Muscle layer of colon (tissue), 2 donors: ENCODE data around the gene GLYR1.

Experiments used
- H3K27ac ChIP-seq: one replicate; pipeline ENCODE4 v1.7.0; 2013; ENCODE audit warnings: low read depth, mild to moderate bottlenecking, low read length, moderate library complexity
- H3K27me3 ChIP-seq, 2 donors: one replicate each; pipeline ENCODE4 v1.7.0; 2013; ENCODE audit warnings: low read length in 2 of 2, mild to moderate bottlenecking in 2 of 2; ENCODE audit not compliant: insufficient read depth in 2 of 2, control insufficient read depth in 1 of 2
- H3K36me3 ChIP-seq: one replicate; pipeline ENCODE4 v1.7.0; 2013; ENCODE audit warnings: mild to moderate bottlenecking, low read length; ENCODE audit not compliant: insufficient read depth
- H3K4me1 ChIP-seq: one replicate; pipeline ENCODE4 v1.7.0; 2013; ENCODE audit warnings: mild to moderate bottlenecking, low read length; ENCODE audit not compliant: insufficient read depth
- H3K4me3 ChIP-seq, 2 donors: one replicate each; pipeline ENCODE4 v1.7.0; 2013; ENCODE audit warnings: low read length in 2 of 2, low read depth in 1 of 2, mild to moderate bottlenecking in 1 of 2, moderate library complexity in 1 of 2
- H3K9ac ChIP-seq: one replicate; pipeline ENCODE4 v1.7.0; 2013; ENCODE audit warnings: low read length
- H3K9me3 ChIP-seq: one replicate; pipeline ENCODE4 v1.7.0; 2013; ENCODE audit warnings: mild to moderate bottlenecking, low read length
- donor health status: abdominal sarcoma.
- donor health status: Adenocarcinoma of cecum.

GLYR1 gene

DNA sequence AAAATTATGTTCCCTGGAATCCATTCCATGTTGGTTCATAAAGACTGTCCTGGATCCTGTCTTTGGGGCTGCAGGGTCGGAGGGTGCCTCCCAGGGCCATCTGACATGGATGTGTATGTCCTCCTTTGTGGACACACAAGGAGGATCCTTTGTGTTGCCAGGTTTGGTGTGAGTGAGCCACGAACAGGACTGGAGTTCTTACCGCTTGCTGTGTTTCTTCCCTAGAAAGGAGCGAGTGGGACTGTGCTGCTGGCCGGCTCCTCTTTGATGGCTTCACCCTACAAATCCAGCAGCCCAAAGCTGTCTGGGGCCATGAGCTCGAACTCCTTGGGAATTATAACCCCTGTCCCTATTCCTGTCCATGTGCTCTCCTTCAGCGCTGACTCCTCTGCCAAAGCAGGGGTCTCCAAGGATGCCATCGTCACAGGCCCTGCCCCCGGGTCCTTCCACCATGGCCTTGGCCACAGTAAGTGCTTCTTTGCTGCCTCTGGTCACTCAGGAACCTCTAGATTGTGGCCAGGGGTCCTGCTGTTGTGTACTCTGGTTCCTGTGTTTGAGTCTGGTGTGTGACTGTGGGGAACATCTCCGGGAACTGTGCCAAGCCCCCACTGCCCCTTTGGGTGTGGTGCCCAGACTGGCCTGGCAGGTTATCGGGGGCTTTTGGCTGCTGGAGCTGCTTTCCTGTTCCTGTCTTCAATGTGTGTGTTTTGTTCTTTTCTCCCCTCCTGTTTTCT, 29.7 kb upstream of the GLYR1 start:
- Histone ChIP-seq H3K27me3 (no peaks in the 10 kb centered on the region), H3K4me3 (no peak overlapping the region), H3K9me3 (no peaks in the 10 kb centered on the region), H3K4me1 (no peaks in the 10 kb centered on the region), H3K36me3 (peaks cover 92% of the 10 kb centered on the region), H3K9ac (no peak overlapping the region), H3K27ac (no peak overlapping the region)

DNA sequence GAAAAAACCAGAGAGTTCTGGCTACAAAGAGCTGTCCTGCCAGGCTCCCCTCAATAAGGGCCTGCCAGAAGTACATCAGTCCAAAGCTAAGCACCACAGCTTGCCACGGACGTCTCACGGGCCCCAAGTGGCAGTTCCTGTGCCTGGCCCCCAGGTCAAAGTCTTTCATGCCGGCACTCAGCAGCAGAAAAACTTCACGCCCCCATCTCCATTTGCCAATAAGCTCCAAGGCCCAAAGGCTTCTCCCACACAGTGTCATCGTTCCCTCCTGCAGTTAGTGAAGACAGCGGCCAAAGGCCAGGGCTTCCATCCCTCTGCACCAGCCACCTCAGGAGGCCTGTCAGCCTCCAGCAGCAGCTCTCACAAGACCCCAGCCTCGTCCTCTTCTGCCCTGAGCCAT, 27.6 kb upstream of the GLYR1 start:
- no peak overlapping the region for H3K9ac ChIP-seq
- H3K9me3 ChIP-seq: no peaks in the 10 kb centered on the region
- H3K27me3 ChIP-seq: no peaks in the 10 kb centered on the region
- H3K4me3 ChIP-seq: no peak overlapping the region
- H3K4me1 ChIP-seq: no peaks in the 10 kb centered on the region
- peaks cover 89% of the 10 kb centered on the region for H3K36me3 ChIP-seq
- no peak overlapping the region for H3K27ac ChIP-seq

DNA sequence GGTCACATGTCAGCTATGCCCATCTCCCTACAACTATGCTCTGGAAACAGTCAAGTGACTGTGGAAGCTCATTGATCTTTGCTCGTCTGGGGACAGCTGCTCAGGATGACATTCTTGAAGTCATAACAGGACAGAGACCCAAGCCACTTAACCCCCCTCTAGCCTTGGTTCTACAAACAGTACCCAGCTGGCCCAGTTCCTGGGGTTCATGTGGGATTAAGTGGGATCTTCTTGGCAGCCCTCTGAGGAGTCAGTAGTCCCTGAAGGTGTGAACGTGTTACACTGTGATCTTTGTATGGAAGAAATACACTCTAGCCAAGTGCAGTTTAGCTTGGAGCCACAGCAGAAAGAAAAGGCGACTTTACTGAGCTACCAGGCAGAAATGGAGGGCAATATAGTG, 26.0 kb upstream of the GLYR1 start:
- Histone ChIP-seq H3K4me1 (no peaks in the 10 kb centered on the region), H3K36me3 (peaks cover 87% of the 10 kb centered on the region), H3K27ac (no peak overlapping the region), H3K27me3 (no peaks in the 10 kb centered on the region), H3K9me3 (no peaks in the 10 kb centered on the region), H3K4me3 (no peak overlapping the region), H3K9ac (no peak overlapping the region)

DNA sequence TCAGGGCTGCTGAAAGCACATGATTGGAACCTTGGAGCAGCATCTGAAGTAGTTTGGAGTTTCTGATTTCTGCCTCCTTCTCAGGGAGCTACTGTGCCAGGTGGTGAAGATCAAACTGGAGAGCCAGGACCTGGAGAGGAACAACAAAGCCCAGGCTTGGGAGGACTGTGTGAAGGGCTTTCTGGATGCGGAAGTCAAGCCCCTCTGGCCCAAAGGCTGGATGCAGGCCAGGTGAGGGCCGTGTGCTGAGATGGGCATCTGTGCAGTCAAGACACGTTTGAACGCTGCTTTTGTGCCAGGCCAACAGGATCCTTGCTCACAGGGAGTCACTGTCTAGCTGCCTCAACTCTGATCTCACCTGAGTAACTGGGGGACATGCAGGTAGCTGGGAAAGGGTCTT, 24.0 kb upstream of the GLYR1 start:
- Histone ChIP-seq H3K36me3 (peaks cover 69% of the 10 kb centered on the region), H3K4me1 (no peaks in the 10 kb centered on the region), H3K27ac (no peak overlapping the region), H3K4me3 (no peak overlapping the region), H3K27me3 (no peaks in the 10 kb centered on the region), H3K9me3 (no peaks in the 10 kb centered on the region), H3K9ac (no peak overlapping the region)

- Histone ChIP-seq H3K4me3 (no peak overlapping the region), H3K4me1 (no peaks in the 10 kb centered on the region), H3K27ac (no peak overlapping the region), H3K36me3 (peaks cover 63% of the 10 kb centered on the region), H3K9ac (no peak overlapping the region), H3K27me3 (no peaks in the 10 kb centered on the region), H3K9me3 (no peaks in the 10 kb centered on the region)
Measured at GRCh38 chr16:4870138-4870671, 23.1 kb upstream of the GLYR1 start.

DNA sequence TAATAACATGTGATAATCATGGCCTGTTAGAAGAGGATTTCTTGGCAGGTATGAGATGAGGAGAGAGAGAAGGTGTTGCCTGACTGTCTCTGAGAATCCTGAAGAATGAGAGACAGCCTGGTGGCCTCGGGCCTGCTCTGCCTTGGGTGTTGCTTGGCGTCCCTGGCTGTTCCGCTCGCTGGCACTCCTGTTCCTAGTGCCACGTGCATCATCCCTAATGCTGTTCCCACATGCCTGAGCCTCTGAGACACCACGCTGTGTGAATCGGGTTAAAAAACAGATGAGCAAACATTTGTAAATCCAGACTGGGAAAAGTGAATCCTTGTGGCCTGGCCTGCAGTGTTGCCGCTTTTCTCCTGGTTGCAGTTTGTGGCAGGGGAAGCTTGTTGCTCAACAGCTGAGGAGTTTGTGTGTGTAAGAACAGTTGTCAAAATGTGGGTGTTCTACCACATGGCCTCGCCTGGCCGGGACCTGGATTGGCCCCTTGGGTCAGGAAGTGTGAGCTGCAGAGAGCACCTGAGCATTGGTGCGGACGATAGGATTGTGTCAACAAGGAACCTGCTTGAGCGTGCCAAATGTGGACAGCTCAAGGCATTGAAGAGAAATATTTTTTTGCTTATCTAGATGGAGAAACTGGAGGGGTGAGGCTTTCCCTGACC, 22.2 kb upstream of the GLYR1 start:
- no peak overlapping the region for H3K9ac ChIP-seq
- H3K36me3 ChIP-seq: peaks cover 54% of the 10 kb centered on the region
- H3K4me3 ChIP-seq: no peak overlapping the region
- H3K27me3 ChIP-seq: no peaks in the 10 kb centered on the region
- H3K27ac ChIP-seq: no peak overlapping the region
- no peaks in the 10 kb centered on the region for H3K9me3 ChIP-seq
- no peaks in the 10 kb centered on the region for H3K4me1 ChIP-seq

DNA sequence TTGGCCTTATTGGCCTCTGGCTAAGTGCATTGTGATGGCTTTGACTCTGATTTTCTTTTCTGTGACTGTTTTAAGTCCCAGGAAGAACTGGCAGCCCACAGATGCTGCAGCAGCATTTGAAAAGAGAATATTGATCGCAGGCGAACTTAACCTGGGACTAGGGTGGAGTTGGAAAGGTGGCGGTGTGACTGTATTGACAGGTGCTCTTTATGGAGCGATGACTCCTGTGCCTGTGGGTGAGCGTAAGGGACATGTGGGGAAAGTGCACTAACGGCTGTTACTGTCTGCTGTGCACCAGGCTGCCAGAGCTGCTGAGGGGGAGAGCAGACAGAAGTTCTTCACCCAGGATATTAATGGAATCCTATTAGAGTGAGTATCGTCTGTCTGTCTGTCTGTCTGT, 21.4 kb upstream of the GLYR1 start:
- peaks cover 47% of the 10 kb centered on the region for H3K36me3 ChIP-seq
- H3K9ac ChIP-seq: no peak overlapping the region
- H3K27ac ChIP-seq: no peak overlapping the region
- H3K9me3 ChIP-seq: no peaks in the 10 kb centered on the region
- no peaks in the 10 kb centered on the region for H3K27me3 ChIP-seq
- H3K4me3 ChIP-seq: no peak overlapping the region
- H3K4me1 ChIP-seq: no peaks in the 10 kb centered on the region

DNA sequence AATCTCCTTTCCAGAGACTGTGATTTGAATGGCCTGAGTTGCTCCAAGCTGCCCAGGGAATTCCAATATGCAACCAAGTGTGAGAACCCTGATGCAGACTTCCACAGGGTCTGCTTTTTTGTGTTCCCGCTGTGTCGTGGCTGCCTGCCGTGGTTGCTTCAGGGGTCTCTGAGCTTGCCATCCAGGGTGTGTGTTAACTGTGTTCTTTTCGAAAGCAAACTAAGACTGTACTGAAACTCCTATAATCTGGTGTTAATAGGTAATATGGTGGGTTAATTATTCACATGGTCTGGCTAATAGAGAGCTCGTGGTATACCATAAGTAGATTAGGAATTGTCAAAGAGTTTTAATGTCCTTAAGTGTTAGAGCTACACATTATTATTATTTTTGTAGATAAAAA, 20.9 kb upstream of the GLYR1 start:
- no peaks in the 10 kb centered on the region for H3K9me3 ChIP-seq
- no peak overlapping the region for H3K4me3 ChIP-seq
- no peaks in the 10 kb centered on the region for H3K4me1 ChIP-seq
- H3K36me3 ChIP-seq: peaks cover 46% of the 10 kb centered on the region
- no peak overlapping the region for H3K9ac ChIP-seq
- H3K27me3 ChIP-seq: no peaks in the 10 kb centered on the region
- H3K27ac ChIP-seq: no peak overlapping the region

DNA sequence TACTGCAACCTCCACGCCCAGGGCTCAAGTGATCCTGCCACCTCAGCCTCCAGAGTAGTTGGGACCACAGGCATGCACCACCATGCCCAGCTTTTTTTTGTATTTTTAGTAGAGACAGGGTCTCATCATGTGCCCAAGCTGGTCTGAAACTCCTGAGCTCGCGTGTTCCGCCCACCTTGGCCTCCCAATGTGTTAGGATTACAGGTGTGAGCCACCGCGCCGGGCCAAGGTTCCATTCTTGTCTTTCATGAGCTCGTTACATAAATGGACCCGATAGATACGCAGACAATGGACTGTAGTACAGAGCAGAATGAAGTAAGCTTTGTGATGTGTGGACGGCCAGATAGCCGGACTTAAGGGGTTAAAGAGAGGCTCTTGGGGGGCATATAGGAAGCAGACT, 19.5 kb upstream of the GLYR1 start:
- no peak overlapping the region for H3K27ac ChIP-seq
- H3K9me3 ChIP-seq: no peaks in the 10 kb centered on the region
- H3K27me3 ChIP-seq: no peaks in the 10 kb centered on the region
- H3K36me3 ChIP-seq: peaks cover 39% of the 10 kb centered on the region
- no peak overlapping the region for H3K9ac ChIP-seq
- H3K4me3 ChIP-seq: no peak overlapping the region
- H3K4me1 ChIP-seq: no peaks in the 10 kb centered on the region

- Histone ChIP-seq H3K9ac (no peak overlapping the region), H3K27me3 (no peaks in the 10 kb centered on the region), H3K27ac (no peak overlapping the region), H3K36me3 (peaks cover 38% of the 10 kb centered on the region), H3K9me3 (no peaks in the 10 kb centered on the region), H3K4me1 (no peaks in the 10 kb centered on the region), H3K4me3 (no peak overlapping the region)
Measured at GRCh38 chr16:4865231-4865860, 18.3 kb upstream of the GLYR1 start.

- H3K27ac ChIP-seq: no peak overlapping the region
- no peaks in the 10 kb centered on the region for H3K4me1 ChIP-seq
- H3K4me3 ChIP-seq: no peak overlapping the region
- no peak overlapping the region for H3K9ac ChIP-seq
- peaks cover 38% of the 10 kb centered on the region for H3K36me3 ChIP-seq
- no peaks in the 10 kb centered on the region for H3K9me3 ChIP-seq
- no peaks in the 10 kb centered on the region for H3K27me3 ChIP-seq
Measured at GRCh38 chr16:4864728-4865127, 17.6 kb upstream of the GLYR1 start.
